Neural crest cell (in vitro differentiated cells): Measurements from ENCODE around the gene CMSS1. TPM values are rescaled to one million over a fixed set of nuclear protein-coding genes. Genes with fewer than 3 reads are reported as not detected.

Source experiments
- DNase-seq: peaks from one replicate; pipeline ENCODE4 v3.0.0; 2021; ENCODE audit warnings: low read depth, mixed read lengths, low spot score
- H3K27ac Mint-ChIP-seq: one replicate; pipeline ENCODE4 v1.8.0; 2021; ENCODE audit warnings: mild to moderate bottlenecking, mixed read lengths; ENCODE audit not compliant: unreplicated experiment
- H3K27me3 Mint-ChIP-seq: 2 replicates; pipeline ENCODE4 v1.8.0; 2021; ENCODE audit warnings: low read depth, mild to moderate bottlenecking, mixed read lengths
- H3K36me3 Mint-ChIP-seq: 2 replicates; pipeline ENCODE4 v1.8.0; 2021; ENCODE audit warnings: low read depth, mild to moderate bottlenecking, mixed read lengths
- H3K4me1 Mint-ChIP-seq: 2 replicates; pipeline ENCODE4 v1.8.0; 2021; ENCODE audit warnings: mixed read lengths
- H3K4me3 Mint-ChIP-seq: one replicate; pipeline ENCODE4 v1.8.0; 2021; ENCODE audit warnings: mild to moderate bottlenecking, mixed read lengths
- H3K9me3 Mint-ChIP-seq: 2 replicates; pipeline ENCODE4 v1.8.0; 2021; ENCODE audit warnings: mixed read lengths
- total RNA-seq: library from RNA; stranded (reverse); gene quantifications from 2 replicates; pipeline ENCODE4 v1.2.1, GENCODE V29; 2021
- TF ChIP-seq, protein P1 (sequence below): fragments of 200-600 bp; sonication (generic); conservative IDR thresholded peaks from 2 replicates; pipeline ENCODE4 v1.5.0; 2021; ENCODE audit warnings: antibody characterized with exemption, mild to moderate bottlenecking

CMSS1 gene
- total RNA-seq, 1 donor from 2014 or later, result 60.9 TPM

- TF ChIP-seq, protein P1, sequence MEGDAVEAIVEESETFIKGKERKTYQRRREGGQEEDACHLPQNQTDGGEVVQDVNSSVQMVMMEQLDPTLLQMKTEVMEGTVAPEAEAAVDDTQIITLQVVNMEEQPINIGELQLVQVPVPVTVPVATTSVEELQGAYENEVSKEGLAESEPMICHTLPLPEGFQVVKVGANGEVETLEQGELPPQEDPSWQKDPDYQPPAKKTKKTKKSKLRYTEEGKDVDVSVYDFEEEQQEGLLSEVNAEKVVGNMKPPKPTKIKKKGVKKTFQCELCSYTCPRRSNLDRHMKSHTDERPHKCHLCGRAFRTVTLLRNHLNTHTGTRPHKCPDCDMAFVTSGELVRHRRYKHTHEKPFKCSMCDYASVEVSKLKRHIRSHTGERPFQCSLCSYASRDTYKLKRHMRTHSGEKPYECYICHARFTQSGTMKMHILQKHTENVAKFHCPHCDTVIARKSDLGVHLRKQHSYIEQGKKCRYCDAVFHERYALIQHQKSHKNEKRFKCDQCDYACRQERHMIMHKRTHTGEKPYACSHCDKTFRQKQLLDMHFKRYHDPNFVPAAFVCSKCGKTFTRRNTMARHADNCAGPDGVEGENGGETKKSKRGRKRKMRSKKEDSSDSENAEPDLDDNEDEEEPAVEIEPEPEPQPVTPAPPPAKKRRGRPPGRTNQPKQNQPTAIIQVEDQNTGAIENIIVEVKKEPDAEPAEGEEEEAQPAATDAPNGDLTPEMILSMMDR, result no peak
- H3K27me3 Mint-ChIP-seq, result no peaks in the 10 kb centered on the region
- no peak overlapping the region for H3K27ac Mint-ChIP-seq
- no peak overlapping the region for H3K4me3 Mint-ChIP-seq
- no peaks in the 10 kb centered on the region for H3K9me3 Mint-ChIP-seq
- no peak for DNase-seq
- no peaks in the 10 kb centered on the region for H3K36me3 Mint-ChIP-seq
- H3K4me1 Mint-ChIP-seq, result peaks cover 6% of the 10 kb centered on the region
Observed at GRCh38 chr3:99781761-99782160, 35.9 kb upstream of the CMSS1 start.

DNA sequence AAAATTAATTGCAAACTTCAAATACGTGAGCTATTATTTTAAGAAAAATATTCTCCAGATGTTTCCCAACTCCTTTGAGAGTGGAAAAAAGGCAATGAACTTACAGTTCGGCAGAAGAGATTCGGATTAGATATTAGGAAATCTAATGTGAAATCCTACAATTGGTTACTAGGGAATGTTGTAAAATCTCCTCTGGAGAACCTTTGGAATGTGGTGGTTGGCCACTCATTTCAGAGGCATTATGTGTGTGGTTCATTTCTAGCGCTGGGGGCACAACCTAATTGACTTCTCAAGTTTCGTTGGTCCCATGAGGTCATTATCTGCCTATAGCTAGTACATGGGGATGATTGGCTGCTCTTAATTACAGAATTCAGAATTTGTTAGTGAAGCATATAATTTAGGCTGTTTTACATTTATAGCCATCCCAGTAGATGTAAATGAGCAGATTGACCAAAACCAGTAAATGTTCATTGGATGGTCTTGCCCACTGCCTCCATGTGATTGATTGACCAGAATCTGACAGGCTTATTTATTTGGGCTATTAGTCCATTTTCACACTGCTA lies 34.6 kb upstream of the CMSS1 start:
- peaks cover 6% of the 10 kb centered on the region for H3K4me1 Mint-ChIP-seq
- TF ChIP-seq, protein P1, result no peak
- no peaks in the 10 kb centered on the region for H3K9me3 Mint-ChIP-seq
- DNase-seq, result no peak
- no peak overlapping the region for H3K27ac Mint-ChIP-seq
- no peaks in the 10 kb centered on the region for H3K36me3 Mint-ChIP-seq
- H3K27me3 Mint-ChIP-seq, result no peaks in the 10 kb centered on the region
- H3K4me3 Mint-ChIP-seq, result no peak overlapping the region

DNA sequence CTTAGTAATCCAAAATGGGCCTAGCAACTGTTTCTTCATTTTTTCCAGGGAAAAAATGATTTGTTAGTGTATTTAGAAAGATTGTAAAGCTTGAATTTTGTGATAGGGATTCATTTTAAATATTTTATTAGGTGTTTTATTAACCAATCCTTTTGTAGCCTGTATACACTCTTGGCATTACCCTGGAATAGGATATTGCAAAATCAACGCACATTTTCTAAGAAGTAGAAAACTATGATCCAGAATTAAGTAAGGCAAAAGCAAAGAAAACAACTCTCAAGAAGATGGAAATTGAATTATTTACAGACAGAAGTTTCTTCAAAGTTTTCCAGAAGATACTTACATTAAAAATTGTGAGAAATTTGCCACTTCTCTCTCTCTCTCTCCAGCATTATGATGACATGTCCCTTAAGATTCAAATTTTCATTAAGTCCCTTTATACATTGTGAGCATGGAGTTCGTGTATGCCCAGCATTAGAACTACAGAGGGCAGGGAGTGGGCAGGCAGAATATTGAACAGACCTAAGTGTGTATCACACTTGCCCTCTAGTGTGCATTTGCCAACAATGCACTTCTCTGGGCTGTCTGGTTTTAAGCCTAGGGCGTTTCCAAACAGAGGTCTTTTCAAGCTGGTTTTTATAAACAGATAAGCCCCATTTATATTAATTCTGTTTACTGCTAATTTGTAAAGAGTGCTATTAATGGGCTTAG lies 28.5 kb upstream of the CMSS1 start:
- no peak overlapping the region for H3K27ac Mint-ChIP-seq
- no peaks in the 10 kb centered on the region for H3K36me3 Mint-ChIP-seq
- no peaks in the 10 kb centered on the region for H3K9me3 Mint-ChIP-seq
- H3K27me3 Mint-ChIP-seq, result no peaks in the 10 kb centered on the region
- peak; percentile 12 for DNase-seq
- H3K4me1 Mint-ChIP-seq, result no peaks in the 10 kb centered on the region
- TF ChIP-seq, protein P1, result peak; percentile 71
- H3K4me3 Mint-ChIP-seq, result no peak overlapping the region

DNA sequence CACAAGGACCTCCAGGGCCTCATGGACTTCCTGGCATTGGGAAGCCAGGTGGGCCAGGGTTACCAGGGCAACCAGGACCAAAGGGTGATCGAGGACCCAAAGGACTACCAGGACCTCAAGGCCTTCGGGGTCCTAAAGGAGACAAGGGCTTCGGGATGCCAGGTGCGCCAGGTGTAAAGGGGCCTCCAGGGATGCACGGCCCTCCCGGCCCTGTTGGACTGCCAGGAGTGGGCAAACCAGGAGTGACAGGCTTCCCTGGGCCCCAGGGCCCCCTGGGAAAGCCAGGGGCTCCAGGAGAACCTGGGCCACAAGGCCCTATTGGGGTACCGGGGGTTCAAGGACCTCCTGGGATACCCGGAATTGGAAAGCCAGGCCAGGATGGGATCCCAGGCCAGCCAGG lies 23.2 kb upstream of the CMSS1 start:
- H3K27me3 Mint-ChIP-seq, result no peaks in the 10 kb centered on the region
- H3K4me1 Mint-ChIP-seq, result no peaks in the 10 kb centered on the region
- no peaks in the 10 kb centered on the region for H3K36me3 Mint-ChIP-seq
- no peak overlapping the region for H3K4me3 Mint-ChIP-seq
- no peak overlapping the region for H3K27ac Mint-ChIP-seq
- TF ChIP-seq, protein P1, result no peak
- no peaks in the 10 kb centered on the region for H3K9me3 Mint-ChIP-seq
- DNase-seq, result no peak

DNA sequence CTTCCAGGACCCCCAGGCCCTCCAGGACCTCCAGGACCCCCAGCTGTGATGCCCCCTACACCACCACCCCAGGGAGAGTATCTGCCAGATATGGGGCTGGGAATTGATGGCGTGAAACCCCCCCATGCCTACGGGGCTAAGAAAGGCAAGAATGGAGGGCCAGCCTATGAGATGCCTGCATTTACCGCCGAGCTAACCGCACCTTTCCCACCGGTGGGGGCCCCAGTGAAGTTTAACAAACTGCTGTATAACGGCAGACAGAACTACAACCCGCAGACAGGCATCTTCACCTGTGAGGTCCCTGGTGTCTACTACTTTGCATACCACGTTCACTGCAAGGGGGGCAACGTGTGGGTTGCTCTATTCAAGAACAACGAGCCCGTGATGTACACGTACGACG lies 22.1 kb upstream of the CMSS1 start:
- no peak overlapping the region for H3K4me3 Mint-ChIP-seq
- H3K4me1 Mint-ChIP-seq, result no peaks in the 10 kb centered on the region
- DNase-seq, result no peak
- no peaks in the 10 kb centered on the region for H3K27me3 Mint-ChIP-seq
- no peak overlapping the region for H3K27ac Mint-ChIP-seq
- no peaks in the 10 kb centered on the region for H3K36me3 Mint-ChIP-seq
- TF ChIP-seq, protein P1, result no peak
- no peaks in the 10 kb centered on the region for H3K9me3 Mint-ChIP-seq
